Fibroblast of lung (primary cell): Measurements from ENCODE around the gene CNGA1.

Experiments used
- CTCF ChIP-seq, 2 donors: IDR thresholded peaks in 1 of 2; conservative IDR thresholded peaks in 1 of 2; 1 replicate in 1 of 2; 2 replicates in 1 of 2; pipeline ENCODE4 v1.5.1; 2011 to 2012; ENCODE audit warnings: low read length in 2 of 2, control low read depth in 1 of 2, inconsistent platforms in 1 of 2, low read depth in 1 of 2, mild to moderate bottlenecking in 1 of 2
- EZH2 ChIP-seq: IDR thresholded peaks from 2 replicates; pipeline ENCODE4 v1.5.1; 2012; ENCODE audit warnings: low read length, control low read depth, mild to moderate bottlenecking; ENCODE audit errors: missing control alignments

- TF ChIP-seq CTCF (conservative IDR thresholded peaks at IDR 0.05 in 1 of 2, IDR thresholded peaks at IDR 0.05 in 1 of 2; ENCODE audit: low read depth in 1 of 2, low read length in 2 of 2) (no peak), EZH2 (no peak)
Observed at GRCh38 chr4:47939456-47939855, 77.0 kb downstream of the CNGA1 start.
